Smooth muscle cell (in vitro differentiated cells): ENCODE results near the gene NUP43. TPM values are rescaled to one million over a fixed set of nuclear protein-coding genes. Genes with fewer than 3 reads are reported as not detected.
A peak's percentile ranks its signal among the peaks of the same experiment; 100 is the strongest.
"Not testable (repeated sequence)": the region's sequence is repeated elsewhere in the genome, so short reads cannot be mapped to it uniquely, and the experiment has no call there.

Experiments
- DNase-seq: peaks from one replicate; lab custom pipeline; 2025; ENCODE audit not compliant: unreplicated experiment; lab: John Stamatoyannopoulos, UW
- H2AFZ ChIP-seq: fragments of 200-600 bp; sonication (generic); 2 replicates; pipeline ENCODE4 v1.6.0; 2016; ENCODE audit warnings: antibody characterized with exemption, low read depth, mild to moderate bottlenecking
- H3F3A ChIP-seq: fragments of 200-600 bp; sonication (generic); 2 replicates; pipeline ENCODE4 v1.6.0; 2017; ENCODE audit warnings: antibody characterized with exemption, low read depth
- H3K27ac ChIP-seq: fragments of 200-600 bp; sonication (generic); 2 replicates; pipeline ENCODE4 v1.5.1; 2016; ENCODE audit warnings: low read depth, mild to moderate bottlenecking
- H3K27me3 ChIP-seq: fragments of 200-600 bp; sonication (generic); 2 replicates; pipeline ENCODE4 v1.6.1; 2016; ENCODE audit warnings: low read depth, mild to moderate bottlenecking
- H3K36me3 ChIP-seq: fragments of 200-600 bp; sonication (generic); 2 replicates; pipeline ENCODE4 v1.5.1; 2016; ENCODE audit warnings: low read depth
- H3K4me1 ChIP-seq: fragments of 200-600 bp; sonication (generic); 2 replicates; pipeline ENCODE4 v1.5.1; 2016; ENCODE audit warnings: low read depth
- H3K4me2 ChIP-seq: fragments of 200-600 bp; sonication (generic); 2 replicates; pipeline ENCODE4 v1.6.0; 2016; ENCODE audit warnings: mild to moderate bottlenecking
- H3K4me3 ChIP-seq: fragments of 200-600 bp; sonication (generic); 2 replicates; pipeline ENCODE4 v1.5.1; 2016; ENCODE audit warnings: mild to moderate bottlenecking
- H3K79me2 ChIP-seq: fragments of 200-600 bp; sonication (generic); 2 replicates; pipeline ENCODE4 v1.6.0; 2016; ENCODE audit warnings: low read depth, mild to moderate bottlenecking
- H3K9ac ChIP-seq: fragments of 200-600 bp; sonication (generic); 2 replicates; pipeline ENCODE4 v1.6.0; 2016; ENCODE audit warnings: low read depth
- H3K9me3 ChIP-seq: fragments of 200-600 bp; sonication (generic); replicated peaks from 2 replicates; pipeline ENCODE4 v1.5.1; 2016; ENCODE audit warnings: low read depth
- H4K20me1 ChIP-seq: fragments of 200-600 bp; sonication (generic); 2 replicates; pipeline ENCODE4 v1.6.0; 2016; ENCODE audit warnings: low read depth
- CTCF ChIP-seq: fragments of 200-600 bp; sonication (generic); IDR thresholded peaks from 2 replicates; pipeline ENCODE4 v1.5.1; 2017; ENCODE audit warnings: borderline replicate concordance, mild to moderate bottlenecking, antibody characterized with exemption; ENCODE audit not compliant: insufficient read depth, poor library complexity, severe bottlenecking
- WGBS: methylation state at CpG from one replicate; pipeline ENCODE4 v1.1.7; 2016; ENCODE audit warnings: low lambda C conversion rate; 5-methylcytosine and 5-hydroxymethylcytosine counted together
- polyA plus RNA-seq: library from polyadenylated mRNA; unstranded; fragments of >200 nt; fragmentation: Nextera tagmentation; extraction: Ambion mirVana; gene quantifications from 2 replicates; pipeline ENCODE4 v1.2.1, GENCODE V29; 2016
- total RNA-seq: library from RNA; depleted of rRNA; stranded (reverse); fragments of >200 nt; gene quantifications from 2 replicates; pipeline ENCODE4 v1.2.3, GENCODE V29; 2014

The NUP43 gene
- total and polyA plus RNA-seq, 2 experiments from 2014 or later: 5.9 to 33.8 TPM

GRCh38 chr6:149752600-149753373, 6.5 kb upstream of the NUP43 start:
- H4K20me1 ChIP-seq: peaks cover 76% of the 10 kb centered on the region
- H3K9ac ChIP-seq: no peak overlapping the region
- WGBS: 95% methylated on average over 4 of the region's 4 CpGs
- no peak overlapping the region for H3K4me3 ChIP-seq
- no peak overlapping the region for H2AFZ ChIP-seq
- DNase-seq: no peak
- H3K79me2 ChIP-seq: peaks cover 82% of the 10 kb centered on the region
- H3K27me3 ChIP-seq: no peaks in the 10 kb centered on the region
- H3K4me1 ChIP-seq: peaks cover 6% of the 10 kb centered on the region
- no peak for TF ChIP-seq CTCF
- no peaks in the 10 kb centered on the region for H3K36me3 ChIP-seq
- H3K4me2 ChIP-seq: no peak overlapping the region
- no peaks in the 10 kb centered on the region for H3K9me3 ChIP-seq
- H3K27ac ChIP-seq: no peak overlapping the region
- peaks cover 2% of the 10 kb centered on the region for H3F3A ChIP-seq

- not testable (repeated sequence) for H3K27me3 ChIP-seq, H3K9ac ChIP-seq, H3K4me3 ChIP-seq, DNase-seq, H3K27ac ChIP-seq, H2AFZ ChIP-seq, H3K4me1 ChIP-seq, H3K4me2 ChIP-seq, H3F3A ChIP-seq, H3K36me3 ChIP-seq, H3K9me3 ChIP-seq
- WGBS: 94% methylated on average over 5 of the region's 5 CpGs
- H4K20me1 ChIP-seq: peaks cover 67% of the 10 kb centered on the region
- H3K79me2 ChIP-seq: peaks cover 73% of the 10 kb centered on the region
Measured at GRCh38 chr6:149751920-149752319, 5.6 kb upstream of the NUP43 start.

GRCh38 chr6:149751239-149751638, 4.9 kb upstream of the NUP43 start:
- Histone ChIP-seq H3K9me3 (no peaks in the 10 kb centered on the region), H3K79me2 (peaks cover 67% of the 10 kb centered on the region), H3K27me3 (no peaks in the 10 kb centered on the region), H3K36me3 (no peaks in the 10 kb centered on the region), H3K9ac (no peak overlapping the region), H2AFZ (no peak overlapping the region), H3K27ac (no peak overlapping the region), H4K20me1 (peaks cover 61% of the 10 kb centered on the region), H3K4me1 (peaks cover 6% of the 10 kb centered on the region), H3K4me2 (peak overlapping the region; percentile 97), H3K4me3 (peak overlapping the region; percentile 96), H3F3A (peaks cover 5% of the 10 kb centered on the region)
- no peak for DNase-seq
- WGBS: 92% methylated on average over 8 of the region's 8 CpGs
- no peak for TF ChIP-seq CTCF

- H3K27me3 ChIP-seq: no peaks in the 10 kb centered on the region
- peaks cover 5% of the 10 kb centered on the region for H3F3A ChIP-seq
- TF ChIP-seq CTCF: no peak
- peak overlapping the region; percentile 97 for H3K4me2 ChIP-seq
- H3K9ac ChIP-seq: peak overlapping the region; percentile 89
- peaks cover 66% of the 10 kb centered on the region for H3K79me2 ChIP-seq
- H3K4me1 ChIP-seq: peaks cover 6% of the 10 kb centered on the region
- peak overlapping the region; percentile 96 for H3K4me3 ChIP-seq
- peak overlapping the region; percentile 96 for H2AFZ ChIP-seq
- WGBS: 2% methylated on average over 18 of the region's 25 CpGs
- no peaks in the 10 kb centered on the region for H3K9me3 ChIP-seq
- H3K36me3 ChIP-seq: no peaks in the 10 kb centered on the region
- DNase-seq: peak; percentile 28
- peak overlapping the region; percentile 74 for H3K27ac ChIP-seq
- H4K20me1 ChIP-seq: peaks cover 50% of the 10 kb centered on the region
Measured at GRCh38 chr6:149750136-149750609, 3.8 kb upstream of the NUP43 start.
